ENCODE data around the gene PTPN4. TPM values are rescaled to one million over a fixed set of nuclear protein-coding genes. Genes with fewer than 3 reads are reported as not detected.

PTPN4 gene
- total RNA-seq, 6 donors from 2014 or later: 15.3 to 112 (median 35.9) TPM

GRCh38 chr2:119768742-119769141 lies 9.0 kb downstream of the PTPN4 start:
- H3K9me3 ChIP-seq: no peaks in the 10 kb centered on the region
- no peak for ATAC-seq (ENCODE audit: low FRiP score in 2 of 2)
- no peak overlapping the region for H3K4me3 ChIP-seq
- DNase-seq: no peak
- TF ChIP-seq POLR2A (IDR thresholded peaks at IDR 0.05): no peak
- TF ChIP-seq, protein P1, sequence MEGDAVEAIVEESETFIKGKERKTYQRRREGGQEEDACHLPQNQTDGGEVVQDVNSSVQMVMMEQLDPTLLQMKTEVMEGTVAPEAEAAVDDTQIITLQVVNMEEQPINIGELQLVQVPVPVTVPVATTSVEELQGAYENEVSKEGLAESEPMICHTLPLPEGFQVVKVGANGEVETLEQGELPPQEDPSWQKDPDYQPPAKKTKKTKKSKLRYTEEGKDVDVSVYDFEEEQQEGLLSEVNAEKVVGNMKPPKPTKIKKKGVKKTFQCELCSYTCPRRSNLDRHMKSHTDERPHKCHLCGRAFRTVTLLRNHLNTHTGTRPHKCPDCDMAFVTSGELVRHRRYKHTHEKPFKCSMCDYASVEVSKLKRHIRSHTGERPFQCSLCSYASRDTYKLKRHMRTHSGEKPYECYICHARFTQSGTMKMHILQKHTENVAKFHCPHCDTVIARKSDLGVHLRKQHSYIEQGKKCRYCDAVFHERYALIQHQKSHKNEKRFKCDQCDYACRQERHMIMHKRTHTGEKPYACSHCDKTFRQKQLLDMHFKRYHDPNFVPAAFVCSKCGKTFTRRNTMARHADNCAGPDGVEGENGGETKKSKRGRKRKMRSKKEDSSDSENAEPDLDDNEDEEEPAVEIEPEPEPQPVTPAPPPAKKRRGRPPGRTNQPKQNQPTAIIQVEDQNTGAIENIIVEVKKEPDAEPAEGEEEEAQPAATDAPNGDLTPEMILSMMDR (IDR thresholded peaks at IDR 0.05): no peak
- no peak for TF ChIP-seq EP300 (IDR thresholded peaks at IDR 0.05)
- TF ChIP-seq POLR2AphosphoS5 (IDR thresholded peaks at IDR 0.05): no peak
- H3K27me3 ChIP-seq: no peaks in the 10 kb centered on the region
- no peaks in the 10 kb centered on the region for H3K36me3 ChIP-seq
- peaks cover 0 to 13% (median 4%) of the 10 kb centered on the region in 4 donors for H3K4me1 ChIP-seq
- H3K27ac ChIP-seq: no peak overlapping the region
- WGBS, 2 donors: 57 to 67% methylated on average over 1 of the region's 1 CpG

DNA sequence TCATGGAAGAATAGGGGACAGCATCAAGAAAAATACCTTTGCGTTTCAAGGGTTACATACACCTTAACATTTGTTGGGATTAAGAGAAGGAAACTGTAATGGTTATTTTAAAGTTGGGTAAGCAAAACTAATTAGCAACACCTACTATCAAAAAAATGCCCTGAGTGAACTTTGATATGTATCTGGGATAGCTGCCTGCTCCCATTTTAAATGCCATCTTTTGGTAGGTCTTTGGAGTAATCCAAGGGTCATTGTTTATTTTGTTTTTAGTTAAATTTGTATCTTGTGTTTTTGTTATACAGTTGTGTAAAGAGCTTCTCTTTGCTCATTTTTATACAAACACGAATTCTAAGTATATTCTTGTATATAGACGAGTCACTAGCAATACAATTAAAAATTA lies 9.9 kb downstream of the PTPN4 start:
- ATAC-seq (ENCODE audit: low FRiP score in 2 of 2) (no peak), DNase-seq (no peak)
- H3K4me1 ChIP-seq: peaks cover 0 to 10% (median 4%) of the 10 kb centered on the region in 4 donors
- H3K36me3 ChIP-seq: no peaks in the 10 kb centered on the region
- no peak overlapping the region for H3K4me3 ChIP-seq
- no peak overlapping the region for H3K27ac ChIP-seq
- no peaks in the 10 kb centered on the region for H3K9me3 ChIP-seq
- 94 to 95% methylated on average over 3 of the region's 3 CpGs for WGBS, 2 donors
- TF ChIP-seq POLR2AphosphoS5 (IDR thresholded peaks at IDR 0.05): no peak
- TF ChIP-seq, protein P1 (IDR thresholded peaks at IDR 0.05): no peak
- TF ChIP-seq POLR2A (IDR thresholded peaks at IDR 0.05): no peak
- no peak for TF ChIP-seq EP300 (IDR thresholded peaks at IDR 0.05)
- H3K27me3 ChIP-seq: no peaks in the 10 kb centered on the region

GRCh38 chr2:119771331-119771730 lies 11.6 kb downstream of the PTPN4 start:
- 78 to 81% methylated on average over 2 of the region's 2 CpGs for WGBS, 2 donors
- Histone ChIP-seq H3K4me1 (peaks cover 0 to 10% (median 4%) of the 10 kb centered on the region in 4 donors), H3K4me3 (no peak overlapping the region), H3K27ac (no peak overlapping the region), H3K27me3 (no peaks in the 10 kb centered on the region), H3K9me3 (no peaks in the 10 kb centered on the region), H3K36me3 (no peaks in the 10 kb centered on the region)
- DNase-seq (no peak), ATAC-seq (ENCODE audit: low FRiP score in 2 of 2) (no peak)
- TF ChIP-seq EP300 (IDR thresholded peaks at IDR 0.05) (no peak), POLR2AphosphoS5 (IDR thresholded peaks at IDR 0.05) (no peak), POLR2A (IDR thresholded peaks at IDR 0.05) (no peak)
- TF ChIP-seq, protein P1 (IDR thresholded peaks at IDR 0.05): no peak

DNA sequence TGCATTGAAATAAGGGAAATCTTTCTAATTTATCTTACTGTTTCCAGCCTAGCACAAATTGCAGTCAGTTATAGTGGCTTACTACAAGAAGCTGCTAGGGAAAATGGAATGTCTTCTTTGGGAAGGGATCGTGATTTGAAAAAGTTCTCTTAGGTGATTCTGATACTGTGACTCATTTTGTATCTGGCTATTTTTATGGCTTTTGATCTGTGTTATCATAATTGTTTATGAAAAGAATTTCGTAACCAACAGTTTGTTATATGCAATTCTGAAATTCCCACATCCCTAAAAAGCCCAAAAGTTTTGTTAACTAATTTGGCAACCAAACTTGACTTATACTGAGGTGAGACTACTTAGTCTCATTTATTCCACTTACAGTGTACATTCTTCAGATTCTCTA lies 12.4 kb downstream of the PTPN4 start:
- H3K27ac ChIP-seq: no peak overlapping the region
- H3K36me3 ChIP-seq: no peaks in the 10 kb centered on the region
- 66 to 82% methylated on average over 2 of the region's 2 CpGs for WGBS, 2 donors
- peaks cover 0 to 10% (median 4%) of the 10 kb centered on the region in 4 donors for H3K4me1 ChIP-seq
- no peaks in the 10 kb centered on the region for H3K27me3 ChIP-seq
- DNase-seq: no peak
- no peak for ATAC-seq (ENCODE audit: low FRiP score in 2 of 2)
- TF ChIP-seq, protein P1 (IDR thresholded peaks at IDR 0.05): no peak
- TF ChIP-seq POLR2A (IDR thresholded peaks at IDR 0.05) (no peak), POLR2AphosphoS5 (IDR thresholded peaks at IDR 0.05) (no peak), EP300 (IDR thresholded peaks at IDR 0.05) (no peak)
- no peaks in the 10 kb centered on the region for H3K9me3 ChIP-seq
- H3K4me3 ChIP-seq: no peak overlapping the region

DNA sequence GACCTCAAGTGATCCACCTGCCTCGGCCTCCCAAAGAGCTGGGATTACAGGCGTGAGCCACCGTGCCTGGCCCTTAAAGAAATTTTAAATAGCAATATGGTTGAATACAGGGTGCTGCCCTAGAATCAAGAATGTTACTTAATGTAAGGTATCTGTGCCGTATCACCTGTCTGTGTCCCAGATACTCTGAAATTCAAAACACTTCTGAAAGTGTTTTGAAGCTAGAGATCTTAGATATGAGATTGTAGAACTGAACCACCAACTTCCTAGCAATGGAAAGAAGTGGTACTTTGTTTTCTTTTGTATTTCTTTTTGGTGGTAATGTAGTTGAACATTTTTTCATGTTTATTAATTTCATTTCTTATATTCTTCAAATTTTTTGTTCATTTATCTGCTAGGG lies 13.0 kb downstream of the PTPN4 start:
- no peak for TF ChIP-seq POLR2A (IDR thresholded peaks at IDR 0.05)
- TF ChIP-seq POLR2AphosphoS5 (IDR thresholded peaks at IDR 0.05): no peak
- no peak for TF ChIP-seq EP300 (IDR thresholded peaks at IDR 0.05)
- TF ChIP-seq, protein P1 (IDR thresholded peaks at IDR 0.05): no peak
- no peaks in the 10 kb centered on the region for H3K36me3 ChIP-seq
- 92 to 96% methylated on average over 4 of the region's 4 CpGs for WGBS, 2 donors
- no peak overlapping the region for H3K27ac ChIP-seq
- H3K9me3 ChIP-seq: no peaks in the 10 kb centered on the region
- ATAC-seq (ENCODE audit: low FRiP score in 2 of 2) (no peak), DNase-seq (no peak)
- H3K4me3 ChIP-seq: no peak overlapping the region
- H3K27me3 ChIP-seq: no peaks in the 10 kb centered on the region
- H3K4me1 ChIP-seq: peaks cover 0 to 10% (median 4%) of the 10 kb centered on the region in 4 donors
